ENCODE data around the gene PPIA. TPM values are rescaled to one million over a fixed set of nuclear protein-coding genes. Genes with fewer than 3 reads are reported as not detected.

PPIA gene
- total RNA-seq, 1 experiment from 2014 or later, result 2,836 TPM

DNA sequence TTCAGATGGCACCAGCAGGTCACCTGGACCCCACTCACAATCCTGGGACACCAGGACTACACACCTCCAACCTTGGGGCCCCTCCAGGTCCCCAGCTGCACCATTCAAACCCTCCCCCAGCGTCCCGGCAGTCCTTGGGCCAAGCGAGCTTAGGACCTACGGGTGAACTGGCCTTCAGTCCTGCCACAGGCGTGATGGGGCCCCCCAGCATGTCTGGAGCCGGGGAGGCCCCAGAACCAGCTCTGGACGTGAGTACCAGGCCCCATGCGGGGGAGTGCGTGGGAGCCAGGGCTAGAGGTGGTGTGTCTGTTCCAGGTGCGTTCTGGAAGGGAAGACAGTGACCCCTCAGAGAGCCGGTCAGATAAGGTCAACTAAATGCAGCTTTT is 30.1 kb upstream of the PPIA start (continued):
- no peak for TF ChIP-seq SRF (IDR thresholded peaks at IDR 0.05; ENCODE audit: low read depth)

GRCh38 chr7:44767134-44767911 is 29.2 kb upstream of the PPIA start:
- H3K36me3 ChIP-seq (ENCODE audit: control insufficient read depth in 1 of 2, insufficient read depth in 2 of 2, low read length in 2 of 2), result peaks cover 27 to 33% of the 10 kb centered on the region in 2 experiments; a peak in 3 of 4 replicates
- ChIA-PET POLR2A (no interaction called here), CTCF (no interaction called here), RAD21 (ENCODE audit: low non-redundant PET in 1 of 2, low total read pairs in 2 of 2, uncharacterized antibody in 2 of 2, unreplicated experiment in 2 of 2) (no interaction called here)
- H3K9me2 ChIP-seq (ENCODE audit: insufficient read depth), result no peaks in the 10 kb centered on the region
- H3K27ac ChIP-seq (ENCODE audit: low read depth, low read length), result no peak overlapping the region
- peaks cover 1 to 13% of the 10 kb centered on the region in 2 experiments for H3K4me1 ChIP-seq (ENCODE audit: control insufficient read depth in 1 of 2, insufficient read depth in 2 of 2, low read length in 2 of 2)
- H3K4me3 ChIP-seq (replicated peaks in 1 of 2; ENCODE audit: low read depth in 1 of 2, low read length in 2 of 2), result no peak overlapping the region
- no peak overlapping the region for H2AFZ ChIP-seq (ENCODE audit: low read depth, low read length, poor library complexity, severe bottlenecking)
- intact Hi-C loops (cut with micrococcal nuclease), result no loop called here
- no peaks in the 10 kb centered on the region for H3K27me3 ChIP-seq (ENCODE audit: insufficient read depth, low read length)
- no peak overlapping the region for H3K9ac ChIP-seq (ENCODE audit: low read length)
- DNase-seq (ENCODE audit: low read depth, low spot score), result no peak
- no peak for ATAC-seq
- BruUV-seq (replicated peaks), result no TSS peak
- H4K20me1 ChIP-seq (ENCODE audit: insufficient read depth), result no peaks in the 10 kb centered on the region
- TF ChIP-seq CEBPB (IDR thresholded peaks at IDR 0.05; ENCODE audit: low read depth), result no peak
- no peak for TF ChIP-seq CTCF (IDR thresholded peaks at IDR 0.05 in 2 of 3, conservative IDR thresholded peaks at IDR 0.05 in 1 of 3; ENCODE audit: borderline replicate concordance in 1 of 3, insufficient read depth in 1 of 3, low read depth in 2 of 3, low read length in 2 of 3)
- TF ChIP-seq POLR2A (IDR thresholded peaks at IDR 0.05; ENCODE audit: borderline replicate concordance, extremely low read depth, insufficient read depth, insufficient read length), result no peak
- TF ChIP-seq REST (IDR thresholded peaks at IDR 0.05; ENCODE audit: low read depth), result no peak
- TF ChIP-seq FOSL1 (IDR thresholded peaks at IDR 0.05; ENCODE audit: low read depth), result no peak
- TF ChIP-seq TCF7L2 (IDR thresholded peaks at IDR 0.05; ENCODE audit: borderline replicate concordance, extremely low read depth, insufficient read depth, insufficient read length), result no peak
- TF ChIP-seq EZH2 (IDR thresholded peaks at IDR 0.05), result no peak
- no peak for TF ChIP-seq ZFX (IDR thresholded peaks at IDR 0.05)
- TF ChIP-seq SIN3A (IDR thresholded peaks at IDR 0.05; ENCODE audit: low read depth), result no peak
- TF ChIP-seq, protein P1, sequence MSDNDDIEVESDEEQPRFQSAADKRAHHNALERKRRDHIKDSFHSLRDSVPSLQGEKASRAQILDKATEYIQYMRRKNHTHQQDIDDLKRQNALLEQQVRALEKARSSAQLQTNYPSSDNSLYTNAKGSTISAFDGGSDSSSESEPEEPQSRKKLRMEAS (IDR thresholded peaks at IDR 0.05), result no peak
- no peak for TF ChIP-seq SP1 (IDR thresholded peaks at IDR 0.05; ENCODE audit: low read depth)
- no peak for TF ChIP-seq SRF (IDR thresholded peaks at IDR 0.05; ENCODE audit: low read depth)
- no peak for TF ChIP-seq CBX3 (IDR thresholded peaks at IDR 0.05; ENCODE audit: low read depth)
- no peak overlapping the region for H3K4me2 ChIP-seq (ENCODE audit: low read length)
- H3K79me2 ChIP-seq (ENCODE audit: insufficient read depth, low read length), result no peaks in the 10 kb centered on the region
- H3K9me3 ChIP-seq (ENCODE audit: control insufficient read depth in 1 of 2, insufficient read depth in 1 of 2, low read depth in 1 of 2, low read length in 2 of 2), result no peaks in the 10 kb centered on the region

All from HCT116 (cell line).